Upper lobe of left lung (tissue), 6 donors: ENCODE results near the gene TGFB2. TPM values are rescaled to one million over a fixed set of nuclear protein-coding genes. Genes with fewer than 3 reads are reported as not detected.

Experiments used
- ATAC-seq, 2 donors: fragments of 200-7000 bp; cut with Tn5 transposase; one replicate each; pipeline ENCODE4 v1.9.1; 2022; ENCODE audit warnings: mild to moderate bottlenecking in 2 of 2, moderate library complexity in 2 of 2; ENCODE audit not compliant: low FRiP score in 2 of 2
- DNase-seq, 2 donors: peaks; one replicate each; pipeline ENCODE4 v3.0.0-alpha.2; 2019 to 2020
- H3K27ac ChIP-seq, 4 donors: fragments of 200-600 bp; sonication (generic); one replicate each; pipeline ENCODE4 v1.5.1; 2016 to 2019
- H3K27me3 ChIP-seq, 4 donors: fragments of 200-600 bp; sonication (generic); one replicate each; pipeline ENCODE4 v1.5.1; 2017 to 2019
- H3K36me3 ChIP-seq, 4 donors: fragments of 200-600 bp; sonication (generic); one replicate each; pipeline ENCODE4 v1.5.1; 2016 to 2019
- H3K4me1 ChIP-seq, 4 donors: fragments of 200-600 bp; sonication (generic); one replicate each; pipeline ENCODE4 v1.5.1; 2018 to 2019
- H3K4me3 ChIP-seq, 4 donors: fragments of 200-600 bp; sonication (generic); one replicate each; pipeline ENCODE4 v1.5.1; 2017 to 2019; ENCODE audit warnings: mild to moderate bottlenecking in 2 of 4, moderate library complexity in 1 of 4
- H3K9me3 ChIP-seq, 4 donors: fragments of 200-600 bp; sonication (generic); one replicate each; pipeline ENCODE4 v1.5.1; 2018 to 2019
- EP300 ChIP-seq, 4 donors: sonication (generic); formaldehyde crosslinking; IDR thresholded peaks; one replicate each; pipeline ENCODE4 v1.5.1; 2017; ENCODE audit warnings: antibody characterized with exemption in 4 of 4, control low read depth in 2 of 4
- POLR2A ChIP-seq, 4 donors: fragments of 450-650 bp; IDR thresholded peaks; one replicate each; pipeline ENCODE4 v1.5.1; 2016 to 2017; ENCODE audit warnings: antibody characterized with exemption in 4 of 4, mild to moderate bottlenecking in 2 of 4
- POLR2AphosphoS5 ChIP-seq, 2 donors: sonication (generic); formaldehyde crosslinking; IDR thresholded peaks; one replicate each; pipeline ENCODE4 v1.5.1; 2017; ENCODE audit warnings: antibody characterized with exemption in 2 of 2
- WGBS, 2 donors: methylation state at CpG; one replicate each; pipeline ENCODE4 v1.1.5; 2017 to 2018; 5-methylcytosine and 5-hydroxymethylcytosine counted together
- total RNA-seq, 6 donors: library from RNA; depleted of rRNA in 4 of 6; stranded (reverse); fragments of >200 nt in 4 of 6; gene quantifications; one replicate each; pipeline versions ENCODE4 v1.1.0 to v1.2.1, GENCODE V29; 2016 to 2021
- TF ChIP-seq, protein P1 (sequence below), 6 experiments: fragments of 450-650 bp in 4 of 6; fragments of 200-600 bp in 2 of 6; sonication (generic) in 2 of 6; IDR thresholded peaks; one replicate each; pipeline ENCODE4 v1.5.1; 2016 to 2019; ENCODE audit warnings: antibody characterized with exemption in 6 of 6
- donor health status: DM: no; HTN: no; CAD: no; lungs with moderate emphysema.
- donor health status: DM: no; HTN: yes; CAD: no; lungs with severe emphysema.

TGFB2 gene
- total RNA-seq, 6 donors from 2014 or later: 4.2 to 13.7 (median 9.9) TPM

DNA sequence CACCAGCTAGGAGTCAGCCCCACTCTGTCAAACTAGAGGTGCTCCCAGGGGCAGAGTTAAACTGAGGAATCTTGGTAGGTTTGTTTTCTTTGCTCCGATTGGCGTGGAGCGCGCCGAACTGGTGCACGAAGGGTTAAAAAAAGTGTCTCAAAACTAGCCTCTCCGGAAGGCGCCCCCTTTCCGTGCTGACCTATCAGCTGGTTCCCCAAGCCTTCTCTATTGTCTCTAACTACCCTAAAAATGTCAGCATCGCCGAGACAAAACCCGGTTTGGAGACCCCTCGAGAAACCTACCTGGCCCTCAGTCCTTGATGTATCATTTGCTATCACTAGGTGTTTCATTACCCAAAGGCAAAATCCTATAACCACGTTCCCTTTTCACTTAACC is 2.2 kb downstream of the TGFB2 start:
- no peak for ATAC-seq
- Histone ChIP-seq H3K4me3 (peak overlapping the region; percentile 52 to 72 (median 63)), H3K36me3 (no peaks in the 10 kb centered on the region), H3K27ac (peak overlapping the region; percentile 73 to 88 (median 82)), H3K4me1 (peaks cover 9 to 48% (median 15%) of the 10 kb centered on the region in 4 donors), H3K9me3 (no peaks in the 10 kb centered on the region), H3K27me3 (no peaks in the 10 kb centered on the region)
- no peak for DNase-seq
- WGBS, 2 donors: 1 to 2% methylated on average over 14 of the region's 14 CpGs
- TF ChIP-seq, protein P1, sequence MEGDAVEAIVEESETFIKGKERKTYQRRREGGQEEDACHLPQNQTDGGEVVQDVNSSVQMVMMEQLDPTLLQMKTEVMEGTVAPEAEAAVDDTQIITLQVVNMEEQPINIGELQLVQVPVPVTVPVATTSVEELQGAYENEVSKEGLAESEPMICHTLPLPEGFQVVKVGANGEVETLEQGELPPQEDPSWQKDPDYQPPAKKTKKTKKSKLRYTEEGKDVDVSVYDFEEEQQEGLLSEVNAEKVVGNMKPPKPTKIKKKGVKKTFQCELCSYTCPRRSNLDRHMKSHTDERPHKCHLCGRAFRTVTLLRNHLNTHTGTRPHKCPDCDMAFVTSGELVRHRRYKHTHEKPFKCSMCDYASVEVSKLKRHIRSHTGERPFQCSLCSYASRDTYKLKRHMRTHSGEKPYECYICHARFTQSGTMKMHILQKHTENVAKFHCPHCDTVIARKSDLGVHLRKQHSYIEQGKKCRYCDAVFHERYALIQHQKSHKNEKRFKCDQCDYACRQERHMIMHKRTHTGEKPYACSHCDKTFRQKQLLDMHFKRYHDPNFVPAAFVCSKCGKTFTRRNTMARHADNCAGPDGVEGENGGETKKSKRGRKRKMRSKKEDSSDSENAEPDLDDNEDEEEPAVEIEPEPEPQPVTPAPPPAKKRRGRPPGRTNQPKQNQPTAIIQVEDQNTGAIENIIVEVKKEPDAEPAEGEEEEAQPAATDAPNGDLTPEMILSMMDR (IDR thresholded peaks at IDR 0.05): peak in 2 of 6 experiments; percentile 1
- no peak for TF ChIP-seq EP300 (IDR thresholded peaks at IDR 0.05)

DNA sequence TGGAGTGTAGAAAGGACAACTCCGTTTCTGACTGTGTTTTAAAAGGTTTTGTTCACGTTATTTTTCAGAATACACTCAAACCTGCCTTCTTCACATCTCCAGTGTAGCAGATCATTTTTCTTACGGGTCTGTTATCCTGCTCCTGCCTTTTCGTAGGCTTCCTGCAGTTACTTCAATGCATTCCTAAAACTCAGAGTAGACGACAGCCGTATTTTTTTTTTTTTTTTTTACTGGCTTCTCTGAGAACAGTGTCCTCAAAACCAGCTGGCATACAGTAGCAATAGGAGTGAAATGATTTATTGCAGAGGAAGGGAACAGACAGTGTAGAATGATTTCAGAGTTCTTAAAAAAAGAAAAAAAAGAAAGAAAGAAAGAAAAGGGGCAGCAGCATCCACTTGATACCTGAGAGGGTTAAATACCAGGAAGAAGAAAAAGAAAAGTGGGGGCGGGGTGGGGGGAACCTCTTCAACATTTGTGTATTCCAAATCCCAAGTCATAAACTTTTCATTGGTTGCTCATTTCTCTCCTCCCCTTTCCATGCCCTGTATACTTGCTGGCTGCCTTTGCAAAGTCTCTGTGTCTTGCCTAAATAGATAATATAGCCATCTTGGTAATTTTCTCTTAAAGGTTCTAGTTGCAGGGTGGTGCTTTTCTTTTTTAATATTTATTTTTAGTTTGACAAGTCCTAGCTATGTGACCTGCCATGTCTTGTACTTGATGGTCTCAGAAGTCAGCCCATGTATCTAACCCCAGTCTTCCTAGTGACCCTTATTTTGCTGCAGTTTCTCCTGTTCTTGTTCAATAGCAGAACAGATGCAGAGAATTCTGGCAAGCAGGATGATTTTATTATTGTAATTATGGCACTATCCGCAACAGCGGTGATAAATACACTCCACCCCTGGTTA is 2.8 kb downstream of the TGFB2 start:
- H3K4me3 ChIP-seq: peak overlapping the region in 3 of 4 donors; percentile 52 to 65 (median 61)
- ATAC-seq (no peak), DNase-seq (no peak)
- H3K36me3 ChIP-seq: no peaks in the 10 kb centered on the region
- TF ChIP-seq, protein P1 (IDR thresholded peaks at IDR 0.05): no peak
- TF ChIP-seq POLR2AphosphoS5 (IDR thresholded peaks at IDR 0.05) (no peak), EP300 (IDR thresholded peaks at IDR 0.05) (no peak), POLR2A (IDR thresholded peaks at IDR 0.05) (no peak)
- peak overlapping the region; percentile 73 to 88 (median 82) for H3K27ac ChIP-seq
- 10 to 12% methylated on average over 9 of the region's 9 CpGs for WGBS, 2 donors
- H3K9me3 ChIP-seq: no peaks in the 10 kb centered on the region
- H3K4me1 ChIP-seq: peaks cover 9 to 48% (median 15%) of the 10 kb centered on the region in 4 donors
- no peaks in the 10 kb centered on the region for H3K27me3 ChIP-seq

DNA sequence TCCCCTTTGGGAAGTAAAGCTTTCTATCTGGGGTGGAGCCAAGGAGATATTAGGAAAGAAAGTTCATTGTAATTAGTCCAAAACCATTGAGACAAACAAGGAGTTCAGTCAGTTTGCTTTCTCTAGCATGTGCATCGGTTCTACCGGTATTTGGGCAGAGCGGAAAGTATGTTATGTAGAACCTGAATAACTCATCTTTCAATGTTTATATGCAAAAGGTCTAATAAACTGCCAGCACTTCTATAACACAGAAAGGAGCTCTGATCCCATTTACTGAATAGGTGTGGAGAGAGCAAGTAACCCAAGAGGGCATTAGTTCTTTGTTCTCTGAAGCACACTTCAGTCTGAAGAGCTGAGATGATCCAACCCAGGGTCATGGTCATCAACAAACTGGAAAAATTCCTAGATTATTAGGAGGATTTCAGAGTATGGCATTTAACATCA is 3.5 kb downstream of the TGFB2 start:
- DNase-seq: no peak
- Histone ChIP-seq H3K27me3 (no peaks in the 10 kb centered on the region), H3K4me1 (peaks cover 9 to 48% (median 15%) of the 10 kb centered on the region in 4 donors), H3K36me3 (no peaks in the 10 kb centered on the region), H3K9me3 (no peaks in the 10 kb centered on the region), H3K27ac (peak overlapping the region; percentile 46 to 88 (median 80)), H3K4me3 (peak overlapping the region in 3 of 4 donors; percentile 52 to 65 (median 61))
- 13 to 34% methylated on average over 3 of the region's 3 CpGs for WGBS, 2 donors
- no peak for ATAC-seq
- no peak for TF ChIP-seq POLR2A (IDR thresholded peaks at IDR 0.05)
- TF ChIP-seq POLR2AphosphoS5 (IDR thresholded peaks at IDR 0.05): no peak
- TF ChIP-seq, protein P1 (IDR thresholded peaks at IDR 0.05): no peak

DNA sequence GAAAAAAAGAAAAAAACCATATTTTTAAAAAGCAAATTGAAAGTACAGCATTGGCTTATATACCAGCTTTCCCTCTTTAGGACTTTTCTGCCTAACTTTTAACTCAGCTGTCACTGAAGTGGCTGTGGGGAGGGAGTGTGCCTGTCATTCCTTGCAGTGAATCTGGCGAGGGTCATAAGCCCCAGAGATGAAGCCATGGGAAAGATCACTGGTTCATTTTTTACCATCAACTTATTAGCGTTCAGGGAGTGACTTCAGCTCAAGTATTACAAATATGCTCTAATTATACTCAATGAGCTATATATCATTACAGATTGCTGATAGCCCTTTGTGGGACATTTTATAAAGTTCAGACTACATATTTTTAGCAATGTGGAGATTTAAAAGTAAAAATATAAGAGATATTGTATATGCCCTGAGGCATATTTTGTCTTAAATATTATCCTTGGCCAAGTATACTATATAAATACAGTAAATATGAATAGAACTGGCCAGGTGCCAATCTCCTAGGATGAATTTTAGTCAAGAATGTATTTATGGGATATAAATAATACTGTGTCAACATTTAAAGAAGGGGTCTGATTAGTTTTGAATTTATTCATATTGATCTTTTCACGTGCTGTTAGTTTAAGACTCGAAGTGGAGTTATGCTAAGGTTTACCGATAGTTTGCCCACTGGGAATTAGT is 4.4 kb downstream of the TGFB2 start:
- DNase-seq: no peak
- H3K36me3 ChIP-seq: no peaks in the 10 kb centered on the region
- ATAC-seq: no peak
- TF ChIP-seq POLR2AphosphoS5 (IDR thresholded peaks at IDR 0.05) (no peak), EP300 (IDR thresholded peaks at IDR 0.05) (no peak), POLR2A (IDR thresholded peaks at IDR 0.05) (no peak)
- TF ChIP-seq, protein P1 (IDR thresholded peaks at IDR 0.05): no peak
- H3K4me1 ChIP-seq: peaks cover 9 to 48% (median 15%) of the 10 kb centered on the region in 4 donors
- H3K4me3 ChIP-seq: peak overlapping the region in 2 of 4 donors; percentile 52 to 61
- H3K9me3 ChIP-seq: no peaks in the 10 kb centered on the region
- H3K27me3 ChIP-seq: no peaks in the 10 kb centered on the region
- H3K27ac ChIP-seq: peak overlapping the region; percentile 55 to 88 (median 73)
- 37 to 38% methylated on average over 5 of the region's 5 CpGs for WGBS, 2 donors
